Stimulated activated CD4-positive, alpha-beta T cell treated with anti-CD3 and anti-CD28 coated beads, Interleukin-15, amount 100 ng/mL, for 24 hours (primary cell): ENCODE results near the gene CDH24.
A peak's percentile ranks its signal among the peaks of the same experiment; 100 is the strongest.

ENCODE experiments used
- DNase-seq: peaks from one replicate; pipeline ENCODE4 v3.0.0-alpha.2; 2020

Gene CDH24

DNA sequence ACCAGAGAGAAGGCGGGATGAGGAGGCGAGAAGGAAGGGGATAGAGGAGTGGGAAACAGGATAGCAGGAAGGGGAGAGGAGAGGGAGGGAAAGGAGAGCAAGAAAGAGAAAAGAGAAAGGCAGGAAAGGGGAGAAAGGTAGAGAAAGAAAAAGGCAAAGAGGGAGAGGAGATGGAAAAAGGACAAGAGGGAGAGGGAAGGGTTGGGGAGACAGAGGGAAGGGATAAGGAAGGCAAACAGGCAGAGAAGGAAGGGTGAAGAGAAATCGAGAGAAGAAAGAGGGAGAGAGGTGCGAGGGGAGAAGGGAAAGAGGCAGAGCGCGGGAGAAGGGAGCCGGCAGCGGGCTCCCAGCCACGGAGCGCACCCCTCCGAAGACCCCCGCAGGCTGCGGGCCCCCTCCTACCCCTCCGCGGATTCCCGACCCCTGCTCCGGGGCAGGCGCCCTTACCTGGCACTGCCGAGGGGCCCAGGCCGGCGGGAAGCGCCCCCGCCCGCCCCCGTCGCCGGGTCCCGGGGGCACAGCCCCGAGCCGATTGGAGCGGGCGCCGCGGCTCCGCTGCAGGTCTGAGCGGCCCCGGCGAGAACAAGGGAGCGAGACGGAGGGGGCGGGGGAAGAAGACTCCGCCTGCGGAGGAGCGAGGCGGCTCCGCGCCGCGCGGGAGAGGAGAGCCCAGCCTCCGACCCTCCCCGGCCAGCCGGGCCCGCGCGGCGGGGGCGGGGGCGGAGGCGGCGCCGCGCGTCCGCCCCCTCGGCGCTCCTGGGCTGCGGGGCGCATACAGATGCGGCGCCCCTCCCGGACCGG lies at the start of gene CDH24:
Gene CDH24, minus strand, starts transcription at position 565 of the 801 bp plus-strand sequence. CDS start 1,787 bp downstream, outside the sequence.
- DNase-seq, result peak; percentile 85

- DNase-seq, result no peak
Observed at GRCh38 chr14:23106747-23107045, 49.4 kb upstream of the CDH24 start.

GRCh38 chr14:23105348-23105824 lies 48.1 kb upstream of the CDH24 start:
- DNase-seq, result no peak

- no peak for DNase-seq
Observed at GRCh38 chr14:23104591-23105347, 47.4 kb upstream of the CDH24 start, which contains the start of gene CIROP. TSS of gene CIROP (minus strand) at chr14:23104989. CDS start at chr14:23104920, 69 bp downstream.

GRCh38 chr14:23104070-23104590 lies 46.8 kb upstream of the CDH24 start:
- DNase-seq, result no peak

- DNase-seq, result no peak
Observed at GRCh38 chr14:23103581-23103980, 46.3 kb upstream of the CDH24 start.

GRCh38 chr14:23102801-23103200 lies 45.5 kb upstream of the CDH24 start:
- no peak for DNase-seq

DNA sequence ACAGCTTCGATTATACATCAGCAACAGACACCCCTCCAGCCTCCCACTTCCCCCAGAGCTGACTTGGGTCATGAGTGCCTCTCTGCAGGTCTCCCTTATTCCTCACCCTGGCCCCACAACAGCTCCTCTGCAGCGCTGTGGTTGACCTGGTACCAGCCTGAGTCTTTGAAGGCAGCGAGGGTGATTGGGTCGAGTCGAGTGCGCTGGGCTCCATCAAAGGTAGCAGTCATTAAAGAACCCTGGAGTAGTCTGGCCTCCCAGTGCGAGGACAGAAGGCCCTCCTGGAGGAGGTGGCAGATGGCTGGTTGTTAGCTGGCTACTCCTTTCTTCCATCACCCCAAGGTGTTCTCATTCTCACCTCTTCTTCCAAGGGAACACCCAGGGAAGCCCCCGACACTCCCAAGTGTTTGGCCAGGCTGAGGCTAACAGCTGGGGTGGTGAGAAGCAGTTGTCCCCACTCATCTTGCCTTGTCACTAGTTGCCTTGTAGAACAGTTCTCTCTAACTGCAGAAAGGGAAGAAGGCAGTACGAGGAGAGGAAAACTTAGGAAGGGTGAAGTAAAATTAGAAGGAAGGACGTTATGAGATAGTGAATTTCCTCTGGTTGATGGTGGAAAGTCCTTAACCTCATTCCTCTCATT lies 44.8 kb upstream of the CDH24 start:
- DNase-seq, result no peak

- no peak for DNase-seq
Observed at GRCh38 chr14:23101213-23101970, 44.1 kb upstream of the CDH24 start.

GRCh38 chr14:23099212-23099861 lies 42.0 kb upstream of the CDH24 start:
- DNase-seq, result no peak

GRCh38 chr14:23097786-23098185 lies 40.5 kb upstream of the CDH24 start:
- no peak for DNase-seq

- DNase-seq, result peak; percentile 100
Observed at GRCh38 chr14:23095196-23096108, 38.1 kb upstream of the CDH24 start, which contains the start of gene C14orf119. TSS of gene C14orf119 (plus strand) at chr14:23095505. CDS start at chr14:23097659, 2,154 bp downstream.

GRCh38 chr14:23094666-23095195 lies 37.4 kb upstream of the CDH24 start, which contains the start of gene ACIN1:
TSS of gene ACIN1 (minus strand) at chr14:23095136. CDS start at chr14:23095112, 24 bp downstream.
- peak; percentile 78 for DNase-seq

GRCh38 chr14:23093991-23094665 lies 36.8 kb upstream of the CDH24 start:
- DNase-seq, result no peak

DNA sequence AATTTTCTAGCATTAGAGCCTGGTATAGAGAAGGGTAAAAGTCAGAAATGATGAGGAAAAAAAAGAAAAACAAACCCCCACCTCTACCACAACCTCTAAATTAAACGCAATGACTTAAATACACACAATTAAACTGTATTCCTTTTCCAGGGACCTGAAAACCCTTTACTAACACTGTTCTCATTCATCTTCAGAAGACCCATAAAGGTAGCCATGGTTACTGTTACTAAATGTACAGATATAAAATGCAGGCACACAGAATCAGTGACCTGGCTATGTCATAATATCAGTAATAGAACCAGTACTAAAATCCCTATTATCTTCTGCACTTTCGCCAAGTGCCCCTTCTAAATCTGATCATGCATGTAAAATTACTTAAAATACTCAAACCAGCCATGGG lies 36.2 kb upstream of the CDH24 start:
- no peak for DNase-seq

DNA sequence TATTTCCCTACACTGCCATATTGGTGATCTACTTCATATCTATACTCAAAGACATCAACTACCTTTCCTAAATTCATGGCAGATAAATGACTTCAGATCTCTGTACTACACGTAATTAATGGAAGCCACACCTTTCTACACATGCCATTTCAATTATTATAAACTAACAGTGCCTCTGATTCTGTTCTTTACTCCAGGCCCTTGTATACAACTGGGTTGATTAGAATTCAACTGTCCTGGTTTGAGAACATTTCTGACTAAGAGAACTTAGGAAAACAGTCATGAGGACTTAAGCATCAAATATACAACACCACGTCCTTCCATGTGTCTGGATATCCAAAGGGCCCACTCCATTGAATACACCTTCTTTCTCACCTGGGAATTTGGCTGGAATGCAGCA lies 35.8 kb upstream of the CDH24 start:
- no peak for DNase-seq

DNA sequence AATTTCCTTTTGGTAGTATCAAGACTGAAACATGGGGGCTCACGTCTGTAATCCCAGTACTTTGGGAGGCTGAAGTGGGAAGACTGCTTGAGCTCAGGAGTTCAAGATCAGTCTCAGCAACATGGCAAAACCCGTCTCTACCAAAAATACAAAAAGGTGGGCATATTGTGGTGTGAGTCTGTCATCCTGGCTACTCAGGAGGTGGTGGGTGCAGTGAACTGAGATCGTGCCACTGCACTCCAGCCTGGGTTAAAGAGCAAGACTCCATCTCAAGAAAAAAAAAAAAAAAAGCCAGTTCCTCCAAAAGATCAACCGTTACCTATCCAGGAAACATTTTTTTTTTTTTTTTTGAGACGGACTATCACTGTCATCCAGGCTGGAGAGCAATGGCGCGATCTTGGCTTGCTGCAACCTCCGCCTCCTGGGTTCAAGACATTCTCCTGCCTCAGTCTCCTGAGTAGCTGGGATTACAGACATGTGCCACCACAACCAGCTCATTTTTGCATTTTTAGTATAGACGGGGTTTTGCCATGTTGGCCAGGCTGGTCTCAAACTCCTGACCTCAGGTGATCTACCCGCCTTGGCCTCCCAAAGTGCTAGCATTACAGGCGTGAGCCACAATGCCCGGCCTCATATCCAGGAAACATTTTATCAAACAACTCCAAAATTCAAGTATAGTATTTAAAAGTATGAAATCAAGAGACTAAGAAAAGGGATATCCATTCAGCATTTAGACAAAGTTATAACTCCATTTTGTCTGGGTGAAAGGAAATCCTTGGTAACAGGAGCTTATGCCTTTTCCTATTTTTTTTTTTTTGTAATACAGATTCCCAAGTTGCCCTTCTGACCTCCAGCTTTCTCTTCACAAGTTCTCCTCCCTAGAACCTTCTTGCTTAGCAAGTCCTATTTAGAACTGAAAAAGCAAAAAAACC lies 34.2 kb upstream of the CDH24 start:
- no peak for DNase-seq

DNA sequence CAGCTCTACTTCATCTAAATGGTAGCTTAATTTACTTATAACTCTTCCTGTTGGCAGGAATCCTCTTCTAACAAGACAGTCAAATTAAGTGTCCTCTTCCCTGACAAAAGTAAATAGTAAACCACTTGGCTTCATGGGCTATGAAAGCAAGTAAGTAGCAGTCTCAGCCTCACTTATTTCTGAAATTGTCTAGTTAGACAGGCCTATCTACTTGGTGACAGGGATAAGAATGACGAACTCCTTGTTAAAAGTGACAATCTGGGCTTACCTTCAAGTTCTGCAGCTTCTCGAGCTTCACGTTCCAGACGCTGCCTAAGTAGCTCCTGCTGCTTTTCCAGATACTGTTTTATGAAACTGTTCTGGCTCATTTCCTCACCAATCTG lies 32.9 kb upstream of the CDH24 start:
- DNase-seq, result no peak
